Body of pancreas (tissue), 4 donors: ENCODE data around the gene PCDHA10. TPM values are rescaled to one million over a fixed set of nuclear protein-coding genes. Genes with fewer than 3 reads are reported as not detected.

Experiments
- ATAC-seq: fragments of 150-250 bp; one replicate; pipeline ENCODE4 v1.9.1; 2016
- DNase-seq, 4 donors: peaks; one replicate each; pipeline ENCODE4 v3.0.0-alpha.2; 2019
- H3K27ac ChIP-seq, 4 donors: fragments of 200-600 bp; sonication (generic); 1 replicate in 3 of 4; 2 replicates in 1 of 4; pipeline versions ENCODE4 v1.5.1 to v1.6.1; 2016 to 2019; ENCODE audit warnings: mild to moderate bottlenecking in 1 of 4, mixed read lengths in 1 of 4, moderate library complexity in 1 of 4
- H3K27me3 ChIP-seq, 2 donors: fragments of 200-600 bp; sonication (generic); one replicate each; pipeline ENCODE4 v1.6.0; 2016; ENCODE audit warnings: mild to moderate bottlenecking in 1 of 2
- H3K36me3 ChIP-seq, 2 donors: fragments of 200-600 bp; sonication (generic); replicated peaks in 1 of 2; 2 replicates each; pipeline ENCODE4 v1.5.1; 2016; ENCODE audit warnings: low read depth in 2 of 2; ENCODE audit not compliant: insufficient read depth in 1 of 2
- H3K4me1 ChIP-seq: fragments of 200-600 bp; sonication (generic); one replicate; pipeline ENCODE4 v1.6.0; 2016
- H3K4me3 ChIP-seq, 2 donors: fragments of 200-600 bp; sonication (generic); 1 replicate in 1 of 2; 2 replicates in 1 of 2; pipeline ENCODE4 v1.5.1; 2016 to 2019
- H3K9me3 ChIP-seq, 3 donors: fragments of 200-600 bp; sonication (generic); 1 replicate in 2 of 3; 2 replicates in 1 of 3; pipeline ENCODE4 v1.5.1; 2016
- POLR2A ChIP-seq, 3 donors: fragments of 450-650 bp; IDR thresholded peaks; one replicate each; pipeline ENCODE4 v1.6.1; 2016; ENCODE audit warnings: antibody characterized with exemption in 3 of 3, mild to moderate bottlenecking in 2 of 3
- WGBS, 2 donors: methylation state at CpG; one replicate each; pipeline ENCODE4 v1.1.5; 2017; 5-methylcytosine and 5-hydroxymethylcytosine counted together
- intact Hi-C: fragments of 100-400 bp; cut with DNase I; formaldehyde crosslinking; loops from one replicate; pipeline ENCODE4 v1.15.1; 2023
- total RNA-seq, 2 donors: library from RNA; depleted of rRNA; stranded (reverse); fragments of >200 nt; gene quantifications; one replicate each; pipeline ENCODE4 v1.1.0, GENCODE V29; 2016
- TF ChIP-seq, protein P1 (sequence below), 7 experiments: fragments of 450-650 bp in 4 of 7; fragments of 200-600 bp in 3 of 7; sonication (generic) in 3 of 7; IDR thresholded peaks; one replicate each; pipeline ENCODE4 v1.5.1; 2016 to 2019; ENCODE audit warnings: antibody characterized with exemption in 7 of 7

The PCDHA10 gene
- total RNA-seq, 2 donors from 2014 or later = 3.1 to 6.6 TPM

GRCh38 chr5:140883927-140884697 lies 28.4 kb downstream of the PCDHA10 start:
- DNase-seq (no peak), ATAC-seq (no peak)
- peaks cover 0 to 25% (median 0%) of the 10 kb centered on the region in 3 donors for H3K9me3 ChIP-seq
- WGBS, 2 donors = 30 to 49% methylated on average over 17 to 79 of the region's 79 CpGs
- intact Hi-C loops = no loop called here
- no peak overlapping the region for H3K27ac ChIP-seq
- TF ChIP-seq, protein P1, sequence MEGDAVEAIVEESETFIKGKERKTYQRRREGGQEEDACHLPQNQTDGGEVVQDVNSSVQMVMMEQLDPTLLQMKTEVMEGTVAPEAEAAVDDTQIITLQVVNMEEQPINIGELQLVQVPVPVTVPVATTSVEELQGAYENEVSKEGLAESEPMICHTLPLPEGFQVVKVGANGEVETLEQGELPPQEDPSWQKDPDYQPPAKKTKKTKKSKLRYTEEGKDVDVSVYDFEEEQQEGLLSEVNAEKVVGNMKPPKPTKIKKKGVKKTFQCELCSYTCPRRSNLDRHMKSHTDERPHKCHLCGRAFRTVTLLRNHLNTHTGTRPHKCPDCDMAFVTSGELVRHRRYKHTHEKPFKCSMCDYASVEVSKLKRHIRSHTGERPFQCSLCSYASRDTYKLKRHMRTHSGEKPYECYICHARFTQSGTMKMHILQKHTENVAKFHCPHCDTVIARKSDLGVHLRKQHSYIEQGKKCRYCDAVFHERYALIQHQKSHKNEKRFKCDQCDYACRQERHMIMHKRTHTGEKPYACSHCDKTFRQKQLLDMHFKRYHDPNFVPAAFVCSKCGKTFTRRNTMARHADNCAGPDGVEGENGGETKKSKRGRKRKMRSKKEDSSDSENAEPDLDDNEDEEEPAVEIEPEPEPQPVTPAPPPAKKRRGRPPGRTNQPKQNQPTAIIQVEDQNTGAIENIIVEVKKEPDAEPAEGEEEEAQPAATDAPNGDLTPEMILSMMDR (IDR thresholded peaks at IDR 0.05) = no peak
- no peak for TF ChIP-seq POLR2A (IDR thresholded peaks at IDR 0.05)
- H3K36me3 ChIP-seq = no peaks in the 10 kb centered on the region
- no peak overlapping the region for H3K4me3 ChIP-seq
- no peaks in the 10 kb centered on the region for H3K4me1 ChIP-seq
- no peaks in the 10 kb centered on the region for H3K27me3 ChIP-seq

DNA sequence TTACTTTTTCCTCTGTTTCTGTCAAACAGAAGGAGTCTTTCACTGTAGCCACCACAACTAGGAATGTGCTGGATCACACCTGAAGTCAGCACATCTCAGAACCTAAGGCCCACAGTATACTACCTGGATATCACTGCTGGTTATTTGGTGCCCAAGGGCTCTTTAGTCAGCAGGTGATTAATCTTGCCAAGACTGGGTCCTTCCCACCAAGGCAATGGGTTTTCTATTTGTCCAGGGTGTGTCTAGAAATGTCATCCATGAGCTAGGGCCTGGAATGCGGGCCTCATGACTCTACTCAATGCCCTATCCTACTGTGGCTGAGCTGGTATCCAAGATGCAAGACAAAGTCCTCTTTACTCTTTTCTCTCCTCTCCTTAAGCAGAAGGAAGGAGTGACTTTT lies 60.6 kb downstream of the PCDHA10 start:
- intact Hi-C loops = no loop called here
- Histone ChIP-seq H3K27ac (no peak overlapping the region), H3K4me1 (no peaks in the 10 kb centered on the region), H3K9me3 (no peaks in the 10 kb centered on the region), H3K36me3 (no peaks in the 10 kb centered on the region), H3K4me3 (no peak overlapping the region), H3K27me3 (no peaks in the 10 kb centered on the region)
- TF ChIP-seq, protein P1 (IDR thresholded peaks at IDR 0.05) = no peak
- no peak for TF ChIP-seq POLR2A (IDR thresholded peaks at IDR 0.05)
- ATAC-seq = no peak
- WGBS, 2 donors = 46 to 67% methylated on average over 1 of the region's 1 CpG
- DNase-seq = no peak

Other genes starting within 250 kb of the PCDHA10 start
- 10 to 100 TPM; 19.2 to 62.6 TPM for gene CD14, start 222.7 kb upstream of the PCDHA10 start, total RNA-seq
- 10 to 100 TPM; 14.5 to 58.7 TPM for gene TMCO6, start 216.4 kb upstream of the PCDHA10 start, total RNA-seq
- 10 to 100 TPM; 36.6 to 46.1 TPM for gene NDUFA2, start 208.3 kb upstream of the PCDHA10 start, total RNA-seq
- gene IK, start 208.1 kb upstream of the PCDHA10 start, total RNA-seq = 100 to 1,000 TPM in 1 of 2 donors, 10 to 100 TPM in 1; 62.6 to 134 TPM
- gene WDR55, start 191.0 kb upstream of the PCDHA10 start, total RNA-seq = 10 to 100 TPM; 14.5 to 16.1 TPM
- gene DND1, start 182.3 kb upstream of the PCDHA10 start, total RNA-seq = 1 to 10 TPM; 1.8 to 2.6 TPM
- 10 to 100 TPM; 46.2 to 52.4 TPM for gene HARS1, start 164.5 kb upstream of the PCDHA10 start, total RNA-seq
- gene HARS2, start 164.4 kb upstream of the PCDHA10 start, total RNA-seq = 10 to 100 TPM; 13.7 to 23.7 TPM
- gene ZMAT2, start 155.4 kb upstream of the PCDHA10 start, total RNA-seq = 10 to 100 TPM; 16.1 to 27.0 TPM
- not detected for gene PCDHA1, start 69.8 kb upstream of the PCDHA10 start, total RNA-seq
- gene PCDHA2, start 61.0 kb upstream of the PCDHA10 start, total RNA-seq = 1 to 10 TPM in 1 of 2 donors, under 1 TPM in 1; 0.26 to 1.3 TPM
- gene PCDHA3, start 54.8 kb upstream of the PCDHA10 start, total RNA-seq = 1 to 10 TPM in 1 of 2 donors, under 1 TPM in 1; 0.99 to 1.0 TPM
- 1 to 10 TPM; 2.0 to 3.1 TPM for gene PCDHA4, start 48.8 kb upstream of the PCDHA10 start, total RNA-seq
- gene PCDHA5, start 34.3 kb upstream of the PCDHA10 start, total RNA-seq = 1 to 10 TPM; 2.3 to 4.0 TPM
- gene PCDHA6, start 27.9 kb upstream of the PCDHA10 start, total RNA-seq = 1 to 10 TPM; 3.4 to 5.9 TPM
- gene PCDHA7, start 21.6 kb upstream of the PCDHA10 start, total RNA-seq = 1 to 10 TPM; 1.3 to 3.3 TPM
- gene PCDHA8, start 14.7 kb upstream of the PCDHA10 start, total RNA-seq = 1 to 10 TPM; 2.1 to 4.6 TPM
- gene PCDHA9, start 7.5 kb upstream of the PCDHA10 start, total RNA-seq = 1 to 10 TPM; 1.3 to 3.3 TPM
- 1 to 10 TPM; 3.6 to 4.9 TPM for gene PCDHA11, start 13.1 kb downstream of the PCDHA10 start, total RNA-seq
- 1 to 10 TPM; 3.6 to 3.9 TPM for gene PCDHA12, start 19.4 kb downstream of the PCDHA10 start, total RNA-seq
- gene PCDHA13, start 26.2 kb downstream of the PCDHA10 start, total RNA-seq = 1 to 10 TPM; 2.3 to 7.6 TPM
- 1 to 10 TPM; 1.8 to 4.0 TPM for gene PCDHAC1, start 70.4 kb downstream of the PCDHA10 start, total RNA-seq
- 1 to 10 TPM; 1.6 to 2.3 TPM for gene PCDHAC2, start 110.6 kb downstream of the PCDHA10 start, total RNA-seq
- under 1 TPM; 0.26 to 0.66 TPM for gene PCDHB1, start 195.5 kb downstream of the PCDHA10 start, total RNA-seq
- 1 to 10 TPM; 1.8 to 2.0 TPM for gene PCDHB2, start 238.7 kb downstream of the PCDHA10 start, total RNA-seq
- 1 to 10 TPM; 1.3 to 1.8 TPM for gene PCDHB3, start 244.6 kb downstream of the PCDHA10 start, total RNA-seq